A549 (cell line): ENCODE results near the gene IZUMO4. TPM values are rescaled to one million over a fixed set of nuclear protein-coding genes. Genes with fewer than 3 reads are reported as not detected.

ENCODE experiments used
- ATAC-seq, 2 experiments: fragments of 200-7000 bp in 1 of 2; fragments of >200 bp in 1 of 2; cut with Nextera tagmentation in 1 of 2; cut with Tn5 transposase in 1 of 2; 3 replicates each; pipeline versions ENCODE4 v1.8.0 to v1.9.1; 2018 to 2020; ENCODE audit warnings: mild to moderate bottlenecking in 1 of 2, moderate library complexity in 1 of 2
- CTCF ChIA-PET: fragments of 300-600 bp; sonication (Branson Sonifier 250); formaldehyde crosslinking; extraction: SDS; loops from one replicate; lab custom pipeline; 2021; ENCODE audit warnings: antibody characterized with exemption, inconsistent platforms; lab: Yijun Ruan, JAX
- POLR2A ChIA-PET: fragments of 350-600 bp; formaldehyde crosslinking; extraction: SDS; loops from one replicate; lab custom pipeline; 2021; ENCODE audit warnings: antibody characterized with exemption, inconsistent platforms; lab: Yijun Ruan, JAX
- DNase-seq, 2 experiments: peaks; one replicate each; pipeline versions ENCODE4 v3.0.0 to v3.0.0-alpha.2; 2011 to 2016; ENCODE audit warnings: low read depth in 1 of 2, low spot score in 1 of 2
- FAIRE-seq: peaks from 2 replicates; lab custom pipeline; 2011; peaks lifted over from hg19 to GRCh38; lab: Jason Lieb, UNC
- H3K27ac ChIP-seq, 2 experiments: fragments of >200 bp; sonication (Bioruptor Twin); formaldehyde crosslinking; 3 replicates each; pipeline ENCODE4 v1.5.1; 2016 to 2017
- H3K4me1 ChIP-seq: fragments of >200 bp; sonication (Bioruptor Twin); formaldehyde crosslinking; 3 replicates; pipeline ENCODE4 v1.6.1; 2016
- H3K4me2 ChIP-seq: fragments of >200 bp; sonication (Bioruptor Twin); formaldehyde crosslinking; 3 replicates; pipeline ENCODE4 v1.6.1; 2016
- H3K4me3 ChIP-seq: fragments of >200 bp; sonication (Bioruptor Twin); formaldehyde crosslinking; 3 replicates; pipeline ENCODE4 v1.5.1; 2016
- H3K9me3 ChIP-seq: fragments of >200 bp; sonication (Bioruptor Twin); formaldehyde crosslinking; 3 replicates; pipeline ENCODE4 v1.6.1; 2016
- CBX8 ChIP-seq: fragments of 200-600 bp; sonication (generic); IDR thresholded peaks from 2 replicates; pipeline ENCODE4 v1.6.1; 2016
- CEBPB ChIP-seq, 2 experiments: fragments of >200 bp in 1 of 2; sonication (Bioruptor Twin) in 1 of 2; formaldehyde crosslinking in 1 of 2; IDR thresholded peaks; 2 replicates each; pipeline ENCODE4 v1.6.1; 2012 to 2016
- CHD2 ChIP-seq: fragments of 150-350 bp; IDR thresholded peaks from 2 replicates; pipeline ENCODE4 v1.6.1; 2014; ENCODE audit warnings: low read length; ENCODE audit not compliant: partially characterized antibody
- EP300 ChIP-seq, 2 experiments: fragments of >200 bp; sonication (Bioruptor Twin); formaldehyde crosslinking; IDR thresholded peaks; 2 replicates in 1 of 2; 3 replicates in 1 of 2; pipeline ENCODE4 v1.6.1; 2016 to 2017
- FOSL2 ChIP-seq, 2 experiments: fragments of 450-650 bp in 1 of 2; fragments of >200 bp in 1 of 2; sonication (Bioruptor Twin) in 1 of 2; formaldehyde crosslinking; IDR thresholded peaks; 2 replicates each; pipeline versions ENCODE4 v1.5.0 to v1.6.1; 2016 to 2020; ENCODE audit warnings: mild to moderate bottlenecking in 1 of 2, moderate library complexity in 1 of 2
- HDAC2 ChIP-seq: fragments of 200-600 bp; sonication (generic); IDR thresholded peaks from 2 replicates; pipeline ENCODE4 v1.6.1; 2016
- JUN ChIP-seq, 2 experiments: fragments of >200 bp; sonication (Bioruptor Twin); formaldehyde crosslinking; IDR thresholded peaks; 2 replicates in 1 of 2; 3 replicates in 1 of 2; pipeline ENCODE4 v1.6.1; 2016 to 2017
- JUNB ChIP-seq: fragments of >200 bp; sonication (Bioruptor Twin); formaldehyde crosslinking; IDR thresholded peaks from 2 replicates; pipeline ENCODE4 v1.6.1; 2016
- KDM5A ChIP-seq: fragments of 200-600 bp; sonication (generic); IDR thresholded peaks from 2 replicates; pipeline ENCODE4 v1.6.1; 2016; ENCODE audit warnings: antibody characterized with exemption, mild to moderate bottlenecking
- MAFK ChIP-seq: fragments of 450-650 bp; IDR thresholded peaks from 2 replicates; pipeline ENCODE4 v1.6.1; 2014; ENCODE audit not compliant: partially characterized antibody
- MAZ ChIP-seq: fragments of 150-350 bp; IDR thresholded peaks from 2 replicates; pipeline ENCODE4 v1.6.1; 2014; ENCODE audit warnings: antibody characterized with exemption, low read depth, low read length, borderline replicate concordance
- NR3C1 ChIP-seq: fragments of >200 bp; sonication (Bioruptor Twin); formaldehyde crosslinking; IDR thresholded peaks from 3 replicates; pipeline ENCODE4 v1.6.1; 2017
- POLR2A ChIP-seq: IDR thresholded peaks from 2 replicates; pipeline ENCODE4 v1.6.1; 2012; ENCODE audit warnings: mild to moderate bottlenecking, low read length
- RAD21 ChIP-seq, 2 experiments: fragments of >200 bp in 1 of 2; sonication (Bioruptor Twin) in 1 of 2; formaldehyde crosslinking in 1 of 2; IDR thresholded peaks in 1 of 2; conservative IDR thresholded peaks in 1 of 2; 2 replicates in 1 of 2; 3 replicates in 1 of 2; pipeline ENCODE4 v1.6.1; 2012 to 2018; ENCODE audit warnings: inconsistent platforms in 1 of 2
- RNF2 ChIP-seq: fragments of 200-600 bp; sonication (generic); IDR thresholded peaks from 2 replicates; pipeline ENCODE4 v1.6.1; 2016; ENCODE audit warnings: low read depth, mild to moderate bottlenecking, antibody characterized with exemption, moderate library complexity, borderline replicate concordance
- SMC3 ChIP-seq: fragments of >200 bp; sonication (Bioruptor Twin); formaldehyde crosslinking; IDR thresholded peaks from 3 replicates; pipeline ENCODE4 v1.6.1; 2018; ENCODE audit warnings: inconsistent platforms
- SREBF2 ChIP-seq: fragments of 450-650 bp; IDR thresholded peaks from 2 replicates; pipeline ENCODE4 v1.6.1; 2014; ENCODE audit warnings: mild to moderate bottlenecking, moderate library complexity
- WGBS: methylation state at CpG from one replicate; pipeline ENCODE4 v1.1.6; 2017; ENCODE audit errors: missing lambda C conversion rate; 5-methylcytosine and 5-hydroxymethylcytosine counted together
- polyA plus RNA-seq, 4 experiments: library from polyadenylated mRNA; depleted of rRNA in 3 of 4; stranded (reverse); fragments of >200 nt; fragmentation: RNase III in 1 of 4; extraction: RNeasy Plus Mini Kit Qiagen cat#74134 plus additional on column Dnase treatment in 1 of 4; gene quantifications; 2 replicates in 3 of 4; 3 replicates in 1 of 4; pipeline ENCODE4 v1.2.3, GENCODE V29; 2011 to 2017
- TF ChIP-seq, protein P1 (sequence below): fragments of >200 bp; sonication (Bioruptor Twin); formaldehyde crosslinking; IDR thresholded peaks from 3 replicates; pipeline ENCODE4 v1.6.1; 2016
- TF ChIP-seq, protein P2 (sequence below): fragments of 450-650 bp; IDR thresholded peaks from 2 replicates; pipeline ENCODE4 v1.6.1; 2014; ENCODE audit warnings: antibody characterized with exemption
- TF ChIP-seq, protein P3 (sequence below): fragments of 150-350 bp; IDR thresholded peaks from 2 replicates; pipeline ENCODE4 v1.6.1; 2014; ENCODE audit warnings: low read depth, mild to moderate bottlenecking, low read length
- TF ChIP-seq, protein P4 (sequence below): fragments of 250-450 bp; sonication (Bioruptor Pico); IDR thresholded peaks from 2 replicates; pipeline ENCODE4 v1.5.0; 2020; ENCODE audit warnings: low read depth, mild to moderate bottlenecking, moderate library complexity
- TF ChIP-seq, protein P5 (sequence below): fragments of 250-450 bp; sonication (Bioruptor Pico); IDR thresholded peaks from 2 replicates; pipeline ENCODE4 v1.5.0; 2021; ENCODE audit warnings: mild to moderate bottlenecking, moderate library complexity, borderline replicate concordance

IZUMO4 gene
- polyA plus RNA-seq, 2 of the 4 experiments (the other 2 are of a cell fraction), result 0.36 to 1.0 TPM

DNA sequence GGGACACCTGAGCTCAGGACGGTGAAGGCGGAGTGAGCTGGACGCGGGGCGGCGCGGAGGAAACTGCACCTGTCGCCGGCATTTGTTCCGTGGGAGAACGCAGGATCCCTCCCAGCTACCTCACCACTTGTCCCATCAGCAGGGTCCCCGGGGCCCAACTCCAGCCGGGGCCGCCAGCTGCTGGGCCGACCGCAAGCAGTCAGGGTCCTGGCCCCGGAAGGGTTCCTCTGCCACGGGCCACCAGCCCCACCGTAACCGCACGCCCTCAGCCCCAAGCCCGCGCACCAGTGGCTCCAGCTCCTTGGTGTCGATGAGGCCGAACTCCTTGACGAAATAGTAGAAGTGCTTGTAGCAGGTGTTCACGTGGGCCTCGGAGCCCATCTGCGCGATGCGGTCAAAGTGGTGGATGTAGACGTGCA lies 20.2 kb upstream of the IZUMO4 start:
- no peak for FAIRE-seq
- POLR2A ChIA-PET, result interaction anchor here (0.6 kb wide), 1 partner anchor 53 kb away, joined by 4 read pairs; no protein-coding TSS in a partner anchor

DNA sequence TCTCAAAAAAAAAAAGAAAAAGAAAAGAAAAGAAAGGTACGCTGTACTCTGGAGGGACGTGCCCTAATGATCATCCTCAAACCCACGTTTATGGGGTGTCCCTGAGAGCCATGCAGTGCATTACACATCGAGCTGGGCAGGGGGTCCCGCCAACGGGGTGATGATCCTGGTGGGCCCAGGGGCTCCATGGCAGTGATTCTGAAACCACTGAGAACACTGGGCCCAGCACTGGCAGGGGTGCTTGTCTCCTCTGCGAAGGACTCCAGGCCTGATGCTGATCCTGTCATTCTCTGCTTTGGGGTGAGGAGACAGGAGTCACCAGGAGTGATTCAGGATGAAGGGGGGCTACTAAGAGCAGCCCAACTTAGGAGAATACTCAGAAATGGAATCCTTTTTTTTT lies 19.3 kb upstream of the IZUMO4 start:
- Histone ChIP-seq H3K4me2 (no peak overlapping the region), H3K4me3 (no peak overlapping the region), H3K9me3 (no peaks in the 10 kb centered on the region), H3K27ac (no peak overlapping the region), H3K4me1 (no peaks in the 10 kb centered on the region)
- DNase-seq, result no peak
- ChIA-PET POLR2A (no interaction called here), CTCF (interaction anchor here (0.6 to 1.8 kb wide), 3 partner anchors 7 to 148 kb away, joined by 3 to 9 read pairs (median 3); no protein-coding TSS in a partner anchor)
- 94% methylated on average over 7 of the region's 7 CpGs for WGBS
- ATAC-seq, result no peak
- TF ChIP-seq SREBF2, result no peak
- TF ChIP-seq MAFK, result no peak
- TF ChIP-seq CBX8, result no peak
- TF ChIP-seq, protein P1, sequence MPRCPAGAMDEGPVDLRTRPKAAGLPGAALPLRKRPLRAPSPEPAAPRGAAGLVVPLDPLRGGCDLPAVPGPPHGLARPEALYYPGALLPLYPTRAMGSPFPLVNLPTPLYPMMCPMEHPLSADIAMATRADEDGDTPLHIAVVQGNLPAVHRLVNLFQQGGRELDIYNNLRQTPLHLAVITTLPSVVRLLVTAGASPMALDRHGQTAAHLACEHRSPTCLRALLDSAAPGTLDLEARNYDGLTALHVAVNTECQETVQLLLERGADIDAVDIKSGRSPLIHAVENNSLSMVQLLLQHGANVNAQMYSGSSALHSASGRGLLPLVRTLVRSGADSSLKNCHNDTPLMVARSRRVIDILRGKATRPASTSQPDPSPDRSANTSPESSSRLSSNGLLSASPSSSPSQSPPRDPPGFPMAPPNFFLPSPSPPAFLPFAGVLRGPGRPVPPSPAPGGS, result no peak
- TF ChIP-seq, protein P2, sequence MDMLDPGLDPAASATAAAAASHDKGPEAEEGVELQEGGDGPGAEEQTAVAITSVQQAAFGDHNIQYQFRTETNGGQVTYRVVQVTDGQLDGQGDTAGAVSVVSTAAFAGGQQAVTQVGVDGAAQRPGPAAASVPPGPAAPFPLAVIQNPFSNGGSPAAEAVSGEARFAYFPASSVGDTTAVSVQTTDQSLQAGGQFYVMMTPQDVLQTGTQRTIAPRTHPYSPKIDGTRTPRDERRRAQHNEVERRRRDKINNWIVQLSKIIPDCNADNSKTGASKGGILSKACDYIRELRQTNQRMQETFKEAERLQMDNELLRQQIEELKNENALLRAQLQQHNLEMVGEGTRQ, result no peak
- no peak for TF ChIP-seq KDM5A
- TF ChIP-seq HDAC2, result no peak
- no peak for TF ChIP-seq NR3C1
- TF ChIP-seq JUNB, result no peak
- FAIRE-seq, result no peak

More for the DNA sequence above, 20.2 kb upstream of the IZUMO4 start:
- TF ChIP-seq CEBPB (IDR thresholded peaks at IDR 0.05), result no peak
- no peak for TF ChIP-seq JUN (IDR thresholded peaks at IDR 0.05)
- no peak for TF ChIP-seq POLR2A
- TF ChIP-seq, protein P3, sequence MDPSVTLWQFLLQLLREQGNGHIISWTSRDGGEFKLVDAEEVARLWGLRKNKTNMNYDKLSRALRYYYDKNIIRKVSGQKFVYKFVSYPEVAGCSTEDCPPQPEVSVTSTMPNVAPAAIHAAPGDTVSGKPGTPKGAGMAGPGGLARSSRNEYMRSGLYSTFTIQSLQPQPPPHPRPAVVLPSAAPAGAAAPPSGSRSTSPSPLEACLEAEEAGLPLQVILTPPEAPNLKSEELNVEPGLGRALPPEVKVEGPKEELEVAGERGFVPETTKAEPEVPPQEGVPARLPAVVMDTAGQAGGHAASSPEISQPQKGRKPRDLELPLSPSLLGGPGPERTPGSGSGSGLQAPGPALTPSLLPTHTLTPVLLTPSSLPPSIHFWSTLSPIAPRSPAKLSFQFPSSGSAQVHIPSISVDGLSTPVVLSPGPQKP, result no peak
- no peak for TF ChIP-seq FOSL2 (IDR thresholded peaks at IDR 0.05)
- TF ChIP-seq FOSL2 (CRISPR knock-in tag; IDR thresholded peaks at IDR 0.05), result no peak
- TF ChIP-seq, all 56 proteins: peak for 0
- H3K27ac ChIP-seq, result no peak overlapping the region
- CTCF ChIA-PET, result interaction anchor here (1.1 kb wide), 1 partner anchor 57 kb away, joined by 5 read pairs; no protein-coding TSS in a partner anchor
- no peak overlapping the region for H3K4me3 ChIP-seq
- 98% methylated on average over 26 of the region's 32 CpGs for WGBS
- no peaks in the 10 kb centered on the region for H3K9me3 ChIP-seq
- ATAC-seq, result no peak
- no peaks in the 10 kb centered on the region for H3K4me1 ChIP-seq
- DNase-seq, result no peak
- no peak overlapping the region for H3K4me2 ChIP-seq

DNA sequence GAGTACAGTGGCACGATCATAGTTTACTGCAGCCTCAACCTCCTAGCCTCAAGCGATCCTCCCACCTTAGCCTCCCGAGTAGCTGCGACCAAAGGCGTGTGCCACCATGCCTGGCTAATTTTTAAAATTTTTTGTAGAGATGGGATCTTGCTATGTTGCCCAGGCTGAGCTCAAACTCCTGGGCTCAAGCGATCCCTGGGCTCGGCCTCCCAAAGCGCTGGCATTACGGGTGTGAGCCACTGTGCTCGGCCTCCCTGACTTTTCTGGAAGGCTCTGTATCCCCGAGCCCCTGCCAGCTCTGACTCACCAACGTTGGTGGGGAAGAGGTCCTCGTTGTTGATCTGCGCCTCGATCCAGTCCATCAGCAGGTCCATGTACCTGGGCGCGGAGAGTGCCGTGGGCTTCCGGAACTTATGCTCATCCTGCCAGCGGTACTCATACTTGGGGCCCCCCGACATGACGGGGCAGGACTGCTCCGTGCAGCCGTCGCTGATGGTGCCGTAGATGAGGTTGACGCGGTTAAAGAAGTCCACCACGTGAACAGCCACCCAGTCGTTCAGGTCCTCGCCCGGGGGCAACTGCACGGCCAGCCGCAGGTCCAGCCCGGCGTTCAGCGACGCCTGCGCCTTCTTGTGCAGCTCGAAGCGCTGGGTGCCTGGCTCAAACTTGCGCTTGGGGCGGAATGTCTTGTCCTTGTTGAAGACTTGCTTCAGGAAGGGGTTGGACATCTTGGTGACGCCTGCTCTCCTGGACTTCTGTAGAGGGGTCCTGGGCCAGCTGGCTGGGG lies 18.7 kb upstream of the IZUMO4 start:
- ATAC-seq (no peak), DNase-seq (no peak), FAIRE-seq (no peak)
- Histone ChIP-seq H3K27ac (no peak overlapping the region), H3K4me3 (no peak overlapping the region), H3K4me2 (no peak overlapping the region), H3K9me3 (no peaks in the 10 kb centered on the region), H3K4me1 (no peaks in the 10 kb centered on the region)
- no peak for TF ChIP-seq RAD21 (conservative IDR thresholded peaks at IDR 0.05 in 1 of 2, IDR thresholded peaks at IDR 0.05 in 1 of 2)
- TF ChIP-seq, protein P2, result no peak
- no peak for TF ChIP-seq CHD2
- TF ChIP-seq, protein P4, sequence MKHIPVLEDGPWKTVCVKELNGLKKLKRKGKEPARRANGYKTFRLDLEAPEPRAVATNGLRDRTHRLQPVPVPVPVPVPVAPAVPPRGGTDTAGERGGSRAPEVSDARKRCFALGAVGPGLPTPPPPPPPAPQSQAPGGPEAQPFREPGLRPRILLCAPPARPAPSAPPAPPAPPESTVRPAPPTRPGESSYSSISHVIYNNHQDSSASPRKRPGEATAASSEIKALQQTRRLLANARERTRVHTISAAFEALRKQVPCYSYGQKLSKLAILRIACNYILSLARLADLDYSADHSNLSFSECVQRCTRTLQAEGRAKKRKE (CRISPR knock-in tag), result no peak
- no peak for TF ChIP-seq MAZ
- no peak for TF ChIP-seq SMC3
- TF ChIP-seq NR3C1, result no peak
- no peak for TF ChIP-seq EP300 (IDR thresholded peaks at IDR 0.05)
- TF ChIP-seq, protein P5, sequence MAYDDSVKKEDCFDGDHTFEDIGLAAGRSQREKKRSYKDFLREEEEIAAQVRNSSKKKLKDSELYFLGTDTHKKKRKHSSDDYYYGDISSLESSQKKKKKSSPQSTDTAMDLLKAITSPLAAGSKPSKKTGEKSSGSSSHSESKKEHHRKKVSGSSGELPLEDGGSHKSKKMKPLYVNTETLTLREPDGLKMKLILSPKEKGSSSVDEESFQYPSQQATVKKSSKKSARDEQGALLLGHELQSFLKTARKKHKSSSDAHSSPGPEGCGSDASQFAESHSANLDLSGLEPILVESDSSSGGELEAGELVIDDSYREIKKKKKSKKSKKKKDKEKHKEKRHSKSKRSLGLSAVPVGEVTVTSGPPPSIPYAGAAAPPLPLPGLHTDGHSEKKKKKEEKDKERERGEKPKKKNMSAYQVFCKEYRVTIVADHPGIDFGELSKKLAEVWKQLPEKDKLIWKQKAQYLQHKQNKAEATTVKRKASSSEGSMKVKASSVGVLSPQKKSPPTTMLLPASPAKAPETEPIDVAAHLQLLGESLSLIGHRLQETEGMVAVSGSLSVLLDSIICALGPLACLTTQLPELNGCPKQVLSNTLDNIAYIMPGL (CRISPR knock-in tag), result no peak
- TF ChIP-seq RNF2, result no peak
- 96% methylated on average over 36 of the region's 44 CpGs for WGBS
- POLR2A ChIA-PET, result no interaction called here
- CTCF ChIA-PET, result interaction anchor here (0.6 to 1.8 kb wide), 3 partner anchors 8 to 148 kb away, joined by 3 to 9 read pairs (median 3); no protein-coding TSS in a partner anchor
